IPS-18c (cell line): ENCODE measurements around the gene ANHX.
"Not testable (repeated sequence)": the region's sequence is repeated elsewhere in the genome, so short reads cannot be mapped to it uniquely, and the experiment has no call there.

ENCODE experiments used
- H3K4me3 ChIP-seq: 2 replicates; pipeline ENCODE4 v1.7.0; 2013; ENCODE audit warnings: low read depth, mild to moderate bottlenecking, low read length, moderate library complexity; ENCODE audit not compliant: insufficient read depth
- H3K9me3 ChIP-seq: one replicate; pipeline ENCODE4 v1.6.1; 2013; ENCODE audit warnings: mild to moderate bottlenecking, low read length, moderate library complexity; ENCODE audit not compliant: control insufficient read depth, insufficient read depth

ANHX gene

GRCh38 chr12:133235401-133236112, at the start of gene ANHX:
Gene ANHX, minus strand, starts transcription at chr12:133235877. Its CDS starts 1,521 bp downstream, at chr12:133234356.
- H3K4me3 ChIP-seq = peak within 1 kb of the TSS; percentile 24; the same call in 1 of the 2 replicates
- peaks cover 28% of the 10 kb centered on the region for H3K9me3 ChIP-seq

GRCh38 chr12:133264668-133265067, 29.0 kb upstream of the ANHX start:
- H3K4me3 ChIP-seq, H3K9me3 ChIP-seq: not testable (repeated sequence)

GRCh38 chr12:133264173-133264572, 28.5 kb upstream of the ANHX start:
- Histone ChIP-seq H3K9me3 (no peaks in the 10 kb centered on the region), H3K4me3 (no peak overlapping the region)

GRCh38 chr12:133256321-133256720, 20.6 kb upstream of the ANHX start:
- Histone ChIP-seq H3K9me3 (no peaks in the 10 kb centered on the region), H3K4me3 (no peak overlapping the region)

- H3K9me3 ChIP-seq, H3K4me3 ChIP-seq: not testable (repeated sequence)
Measured at GRCh38 chr12:133255833-133256232, 20.2 kb upstream of the ANHX start.

- no peak overlapping the region for H3K4me3 ChIP-seq
- no peaks in the 10 kb centered on the region for H3K9me3 ChIP-seq
Measured at GRCh38 chr12:133251732-133252131, 16.1 kb upstream of the ANHX start.

GRCh38 chr12:133236556-133236955, 879 bp upstream of the ANHX start:
- Histone ChIP-seq H3K9me3 (peaks cover 25% of the 10 kb centered on the region), H3K4me3 (no peak overlapping the region)

GRCh38 chr12:133236144-133236543, 467 bp upstream of the ANHX start:
- H3K4me3 ChIP-seq = no peak overlapping the region
- peaks cover 24% of the 10 kb centered on the region for H3K9me3 ChIP-seq

- Histone ChIP-seq H3K4me3 (peak overlapping the region; percentile 24; the same call in 1 of the 2 replicates), H3K9me3 (peaks cover 27% of the 10 kb centered on the region)
Measured at GRCh38 chr12:133234971-133235370, 706 bp downstream of the ANHX start.

GRCh38 chr12:133233993-133234564, 1.6 kb downstream of the ANHX start:
- H3K4me3 ChIP-seq = no peak overlapping the region; the same call in 1 of the 2 replicates
- H3K9me3 ChIP-seq = peaks cover 34% of the 10 kb centered on the region

- Histone ChIP-seq H3K9me3 (peaks cover 38% of the 10 kb centered on the region), H3K4me3 (no peak overlapping the region)
Measured at GRCh38 chr12:133233006-133233405, 2.7 kb downstream of the ANHX start.

GRCh38 chr12:133231001-133231400, 4.7 kb downstream of the ANHX start:
- H3K4me3 ChIP-seq = peak overlapping the region; percentile 15; the same call in 1 of the 2 replicates
- peaks cover 44% of the 10 kb centered on the region for H3K9me3 ChIP-seq

GRCh38 chr12:133227281-133227852, 8.3 kb downstream of the ANHX start:
- H3K9me3 ChIP-seq = peaks cover 41% of the 10 kb centered on the region
- H3K4me3 ChIP-seq = no peak overlapping the region

GRCh38 chr12:133226690-133227089, 9.0 kb downstream of the ANHX start:
- Histone ChIP-seq H3K4me3 (no peak overlapping the region; the same call in 1 of the 2 replicates), H3K9me3 (peaks cover 42% of the 10 kb centered on the region)

- Histone ChIP-seq H3K4me3 (no peak overlapping the region; the same call in 1 of the 2 replicates), H3K9me3 (peaks cover 35% of the 10 kb centered on the region)
Measured at GRCh38 chr12:133225527-133225926, 10.2 kb downstream of the ANHX start.

GRCh38 chr12:133222211-133222610, 13.5 kb downstream of the ANHX start:
- H3K4me3 ChIP-seq = no peak overlapping the region
- peaks cover 30% of the 10 kb centered on the region for H3K9me3 ChIP-seq

- peaks cover 35% of the 10 kb centered on the region for H3K9me3 ChIP-seq
- no peak overlapping the region for H3K4me3 ChIP-seq
Measured at GRCh38 chr12:133221241-133221640, 14.4 kb downstream of the ANHX start.

- H3K9me3 ChIP-seq = peaks cover 40% of the 10 kb centered on the region
- no peak overlapping the region for H3K4me3 ChIP-seq
Measured at GRCh38 chr12:133220521-133220920, 15.2 kb downstream of the ANHX start.
